ENCODE measurements around the gene FAM43B. TPM values are rescaled to one million over a fixed set of nuclear protein-coding genes. Genes with fewer than 3 reads are reported as not detected.

FAM43B gene
- 0.20 TPM for total RNA-seq
- long read RNA-seq, result 0 reads

DNA sequence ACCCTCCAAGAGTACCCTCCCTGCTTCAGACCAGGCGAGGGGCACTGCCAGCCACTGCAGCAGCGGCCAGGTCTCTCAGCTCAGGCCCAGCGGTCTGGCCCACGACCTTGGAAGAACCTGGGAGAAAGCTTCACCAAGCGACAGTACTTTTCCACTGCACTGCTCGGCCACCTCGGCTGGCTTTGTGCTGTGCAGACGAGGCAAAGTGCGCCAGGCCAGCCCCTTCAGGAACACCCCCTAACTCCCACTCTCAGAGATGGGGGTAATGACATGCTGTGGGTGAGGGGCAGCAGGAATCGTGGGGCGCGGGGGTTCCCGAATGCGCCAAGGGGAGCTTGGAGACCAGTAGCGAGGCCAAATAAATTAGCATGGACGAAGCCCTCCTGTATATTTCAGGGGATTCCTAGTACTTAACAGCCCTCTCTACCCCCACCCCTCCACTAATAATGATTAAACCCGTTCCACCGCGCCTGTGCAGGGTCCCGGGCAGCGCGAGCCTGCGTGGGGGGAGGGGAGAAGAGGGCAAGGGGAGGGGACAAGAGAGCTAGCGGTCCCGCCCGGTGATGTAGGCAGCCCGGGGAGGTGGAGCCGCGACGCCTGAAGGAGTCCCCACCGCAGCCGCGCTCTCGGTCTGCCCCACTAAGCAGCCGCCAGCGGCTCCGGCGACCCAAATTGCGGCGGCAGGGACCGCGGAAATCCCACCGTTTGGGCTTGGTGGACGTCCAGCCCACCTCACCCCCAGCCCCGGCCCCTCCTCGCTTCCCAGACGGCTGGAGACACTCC lies at the start of gene FAM43B:
Gene FAM43B, plus strand, starts transcription at position 629 of the 783 bp plus-strand sequence. CDS start 401 bp downstream, outside the sequence.
- H3K9me3 ChIP-seq, result no peaks in the 10 kb centered on the region
- H3K27me3 ChIP-seq, result peaks cover 53% of the 10 kb centered on the region
- no peak for TF ChIP-seq CTCF (IDR thresholded peaks at IDR 0.05)
- no peaks in the 10 kb centered on the region for H3K4me1 ChIP-seq
- peak within 1 kb of the TSS; percentile 28 for H3K4me3 ChIP-seq
- peak; percentile 66 for DNase-seq
- peak; percentile 20 for ATAC-seq
- H3K36me3 ChIP-seq, result no peaks in the 10 kb centered on the region
- H3K27ac ChIP-seq, result no peak within 1 kb of the TSS
- intact Hi-C loops (cut with DNase I), result no loop called here

- intact Hi-C loops (cut with DNase I), result no loop called here
- Histone ChIP-seq H3K27ac (no peak overlapping the region), H3K27me3 (no peaks in the 10 kb centered on the region), H3K36me3 (peaks cover 31% of the 10 kb centered on the region), H3K4me1 (peaks cover 19% of the 10 kb centered on the region), H3K4me3 (no peak overlapping the region), H3K9me3 (no peaks in the 10 kb centered on the region)
- ATAC-seq, result no peak
- no peak for DNase-seq
- no peak for TF ChIP-seq CTCF (IDR thresholded peaks at IDR 0.05)
Measured at GRCh38 chr1:20505488-20505887, 46.9 kb upstream of the FAM43B start.

DNA sequence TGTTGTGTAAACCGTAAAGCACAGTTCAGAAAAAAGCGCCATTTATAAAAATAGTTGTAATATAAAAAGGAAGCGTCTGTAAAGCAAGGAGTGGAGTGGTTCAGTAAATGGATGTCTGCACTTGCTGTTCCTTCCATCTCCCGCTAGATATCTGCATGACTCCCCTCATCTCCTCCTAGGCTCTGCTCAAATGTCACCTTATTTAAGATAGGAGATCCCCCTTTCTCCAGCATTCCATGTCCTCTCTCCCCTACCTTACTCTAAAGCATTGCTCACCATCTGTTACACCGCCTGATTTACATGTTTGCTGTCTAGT lies 45.2 kb upstream of the FAM43B start:
- no peak for ATAC-seq
- peak overlapping the region; percentile 95 for H3K4me3 ChIP-seq

DNA sequence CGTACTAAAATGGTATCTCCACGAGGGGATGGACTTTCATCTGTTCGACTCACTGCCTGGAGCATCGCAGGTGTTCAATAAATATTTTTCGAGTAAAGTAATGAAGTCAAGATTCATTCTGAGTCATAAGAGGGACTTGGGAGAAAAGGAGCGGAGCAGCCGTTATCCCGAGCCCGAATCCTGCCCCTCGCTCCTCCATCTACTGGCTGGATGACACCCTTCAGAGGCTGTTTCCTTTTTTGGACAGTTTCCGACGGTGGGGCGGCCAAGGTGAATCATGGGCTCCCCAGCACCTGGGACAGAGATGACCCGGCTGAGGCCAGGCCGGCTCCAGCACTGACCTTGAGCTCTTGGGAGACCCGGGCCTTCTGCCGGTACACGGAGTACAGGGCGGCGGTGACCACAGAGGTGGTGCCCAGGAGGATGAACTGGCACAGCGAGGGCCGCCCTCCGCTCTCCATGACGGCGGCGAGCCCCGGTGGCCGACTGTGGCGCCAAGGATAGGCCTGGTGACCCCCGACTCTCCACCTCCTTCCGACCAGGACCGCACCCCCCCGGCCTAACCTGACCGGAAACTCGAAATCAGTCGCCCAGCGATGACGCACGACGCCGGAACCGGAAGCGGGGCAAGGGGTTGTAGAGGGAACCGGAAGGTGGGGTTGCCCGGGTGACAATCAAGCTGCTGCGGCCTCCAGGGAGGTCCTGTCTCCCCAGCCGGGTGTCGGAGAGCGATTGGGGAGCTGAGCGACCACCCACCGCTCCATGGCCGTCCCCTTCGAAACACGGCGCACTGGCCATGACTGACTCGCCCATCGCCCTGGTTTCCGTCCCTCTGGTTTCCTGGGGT lies 44.6 kb upstream of the FAM43B start, which contains the start of gene MUL1:
Gene MUL1, minus strand, starts transcription at position 588 of the 847 bp plus-strand sequence. Its CDS starts 127 bp downstream, at position 461.
- intact Hi-C loops (cut with DNase I), result no loop called here
- TF ChIP-seq CTCF (IDR thresholded peaks at IDR 0.05), result no peak
- peak within 1 kb of the TSS; percentile 89 for H3K27ac ChIP-seq

More for the DNA sequence above, 45.2 kb upstream of the FAM43B start:
- peaks cover 14% of the 10 kb centered on the region for H3K36me3 ChIP-seq
- DNase-seq, result no peak
- TF ChIP-seq CTCF (IDR thresholded peaks at IDR 0.05), result no peak
- peaks cover 6% of the 10 kb centered on the region for H3K27me3 ChIP-seq
- intact Hi-C loops (cut with DNase I), result no loop called here
- H3K27ac ChIP-seq, result peak overlapping the region; percentile 89
- no peaks in the 10 kb centered on the region for H3K9me3 ChIP-seq
- H3K4me1 ChIP-seq, result peaks cover 19% of the 10 kb centered on the region

GRCh38 chr1:20508411-20508771 lies 44.0 kb upstream of the FAM43B start:
- ATAC-seq, result no peak
- peaks cover 2% of the 10 kb centered on the region for H3K36me3 ChIP-seq
- H3K27ac ChIP-seq, result peak overlapping the region; percentile 89
- peak overlapping the region; percentile 95 for H3K4me3 ChIP-seq
- H3K9me3 ChIP-seq, result no peaks in the 10 kb centered on the region
- no peak for DNase-seq
- peaks cover 6% of the 10 kb centered on the region for H3K27me3 ChIP-seq
- TF ChIP-seq CTCF (IDR thresholded peaks at IDR 0.05), result no peak
- intact Hi-C loops (cut with DNase I), result no loop called here
- H3K4me1 ChIP-seq, result peaks cover 19% of the 10 kb centered on the region

More for the DNA sequence above, 44.6 kb upstream of the FAM43B start, which contains the start of gene MUL1:
- Histone ChIP-seq H3K4me3 (peak within 1 kb of the TSS; percentile 95), H3K36me3 (peaks cover 8% of the 10 kb centered on the region), H3K9me3 (no peaks in the 10 kb centered on the region), H3K27me3 (peaks cover 6% of the 10 kb centered on the region), H3K4me1 (peaks cover 19% of the 10 kb centered on the region)
- ATAC-seq (peak; percentile 99), DNase-seq (peak; percentile 98)

All from upper lobe of right lung (tissue), 1 donor.